BLaER1 treated with 17β-estradiol and CSF1 and Interleukin-3, amounts not matched to agents 10 nM and 100 nM (cell line): Measurements from ENCODE around the gene SPATA12.
A peak's percentile ranks its signal among the peaks of the same experiment; 100 is the strongest.
"Not testable (repeated sequence)": the region's sequence is repeated elsewhere in the genome, so short reads cannot be mapped to it uniquely, and the experiment has no call there.

Experiments used
- H3K27ac ChIP-seq, 11 experiments: shearing (Covaris generic); formaldehyde crosslinking; 2 replicates each; pipeline ENCODE4 v1.8.1; 2022
- H3K27me3 ChIP-seq, 11 experiments: shearing (Covaris generic); formaldehyde crosslinking; 2 replicates each; pipeline ENCODE4 v1.8.1; 2022
- H3K36me3 ChIP-seq, 11 experiments: shearing (Covaris generic); formaldehyde crosslinking; 2 replicates each; pipeline ENCODE4 v1.8.1; 2022
- H3K4me1 ChIP-seq, 10 experiments: shearing (Covaris generic); formaldehyde crosslinking; 2 replicates each; pipeline ENCODE4 v1.8.1; 2022
- H3K4me2 ChIP-seq, 11 experiments: shearing (Covaris generic); formaldehyde crosslinking; 2 replicates each; pipeline ENCODE4 v1.8.1; 2022
- H3K4me3 ChIP-seq, 10 experiments: shearing (Covaris generic); formaldehyde crosslinking; 2 replicates each; pipeline ENCODE4 v1.8.1; 2022
- H3K9ac ChIP-seq, 11 experiments: shearing (Covaris generic); formaldehyde crosslinking; 2 replicates each; pipeline ENCODE4 v1.8.1; 2022
- H3K9me3 ChIP-seq, 11 experiments: shearing (Covaris generic); formaldehyde crosslinking; replicated peaks in 1 of 11; 2 replicates each; pipeline ENCODE4 v1.8.1; 2022
- H4K20me1 ChIP-seq, 11 experiments: shearing (Covaris generic); formaldehyde crosslinking; 2 replicates each; pipeline ENCODE4 v1.8.1; 2022
- Cebpa-rat ChIP-seq, 11 experiments: shearing (Covaris generic); IDR thresholded peaks; 2 replicates each; pipeline ENCODE4 v1.8.1; 2022

The SPATA12 gene

DNA sequence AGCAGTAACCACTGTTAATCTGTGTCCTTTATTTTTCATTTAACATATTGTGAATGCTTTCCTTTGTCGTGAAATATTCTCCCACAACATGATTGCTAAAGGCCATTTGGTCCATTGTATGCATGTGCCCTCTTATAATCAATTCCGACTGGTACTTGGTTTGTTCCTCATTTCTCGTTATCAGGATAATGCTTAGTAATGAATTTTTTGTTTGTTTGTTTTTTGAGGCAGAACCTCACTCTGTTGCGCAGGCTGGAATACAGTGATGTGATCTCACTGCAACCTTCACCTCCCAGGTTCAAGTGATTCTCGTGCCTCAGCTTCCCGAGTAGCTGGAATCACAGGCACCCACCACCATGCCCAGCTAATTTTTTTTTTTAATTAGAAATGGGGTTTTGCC is 22.0 kb downstream of the SPATA12 start:
- Histone ChIP-seq H3K9me3 (no peaks in the 10 kb centered on the region), H3K9ac (no peak overlapping the region), H3K36me3 (no peaks in the 10 kb centered on the region), H3K4me3 (no peak overlapping the region), H4K20me1 (no peaks in the 10 kb centered on the region; a peak in 1 of 22 replicates), H3K4me2 (no peak overlapping the region), H3K27me3 (peaks cover 13 to 30% (median 22%) of the 10 kb centered on the region in 11 experiments), H3K4me1 (peaks cover 8 to 24% (median 16%) of the 10 kb centered on the region in 10 experiments), H3K27ac (no peak overlapping the region)
- TF ChIP-seq Cebpa-rat (IDR thresholded peaks at IDR 0.05): no peak

DNA sequence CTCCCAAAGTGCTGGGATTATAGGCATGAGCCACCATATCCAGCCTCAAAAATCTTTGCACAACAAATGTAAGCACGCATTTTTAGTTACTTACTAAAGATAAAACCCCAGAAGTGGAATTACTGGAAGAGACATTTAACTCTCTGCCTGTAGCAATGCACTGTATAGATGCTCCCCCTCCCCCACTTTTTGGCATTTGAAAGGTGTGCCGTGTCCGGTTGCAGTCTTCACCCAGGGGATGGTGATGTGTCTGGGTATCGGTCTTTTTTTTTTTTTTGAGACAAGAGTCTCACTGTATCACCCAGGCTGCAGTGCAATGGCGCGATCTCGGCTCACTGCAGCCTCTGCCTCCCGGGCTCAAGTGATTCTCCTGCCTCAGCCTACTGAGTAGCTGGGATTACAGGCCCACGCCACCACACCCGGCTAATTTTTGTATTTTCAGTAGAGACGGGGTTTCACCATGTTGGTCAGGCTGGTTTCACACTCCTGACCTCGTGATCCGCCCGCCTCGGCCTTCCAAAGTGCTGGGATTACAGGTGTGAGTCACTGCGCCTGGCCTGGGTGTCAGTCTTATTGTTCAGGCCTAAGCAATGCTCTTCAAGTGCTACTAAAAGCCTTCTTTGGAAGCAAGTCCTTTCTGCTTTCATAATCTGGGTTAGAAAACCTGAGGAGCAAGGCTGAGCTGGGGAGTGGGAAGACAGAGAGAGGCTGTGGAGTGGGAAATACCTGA is 23.0 kb downstream of the SPATA12 start:
- not testable (repeated sequence) for H3K9me3 ChIP-seq, H4K20me1 ChIP-seq, H3K9ac ChIP-seq, H3K27ac ChIP-seq, H3K36me3 ChIP-seq, H3K4me3 ChIP-seq, H3K4me2 ChIP-seq
- Histone ChIP-seq H3K4me1 (peaks cover 0 to 17% (median 8%) of the 10 kb centered on the region in 10 experiments; a peak in 15 of 20 replicates), H3K27me3 (peaks cover 12 to 22% (median 16%) of the 10 kb centered on the region in 11 experiments)

DNA sequence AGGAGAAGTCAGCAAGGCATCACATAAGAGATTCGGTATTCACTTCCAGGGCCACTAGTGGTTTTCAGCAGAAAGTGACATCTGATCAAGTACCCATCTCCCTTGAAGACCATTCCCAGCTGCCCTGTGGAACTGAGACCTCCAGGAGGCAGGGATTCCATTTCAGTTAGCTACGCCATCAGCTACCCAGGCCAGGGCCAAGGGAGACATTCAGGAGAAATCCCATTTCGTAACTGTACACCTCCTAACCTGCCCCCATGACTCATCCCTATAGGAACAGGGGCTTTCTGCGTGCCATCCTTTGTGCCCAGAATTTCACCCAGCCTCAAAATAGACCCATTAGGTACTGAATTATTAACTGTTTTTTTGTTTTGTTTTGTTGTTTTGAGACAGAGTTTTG is 24.7 kb downstream of the SPATA12 start:
- Histone ChIP-seq H3K27me3 (peaks cover 0 to 4% (median 0%) of the 10 kb centered on the region in 11 experiments; a peak in 8 of 22 replicates), H3K4me1 (peaks cover 0 to 7% (median 0%) of the 10 kb centered on the region in 10 experiments; a peak in 3 of 20 replicates), H3K9me3 (no peaks in the 10 kb centered on the region), H3K9ac (no peak overlapping the region), H3K36me3 (no peaks in the 10 kb centered on the region), H3K4me3 (no peak overlapping the region), H3K4me2 (no peak overlapping the region), H4K20me1 (no peaks in the 10 kb centered on the region; a peak in 1 of 22 replicates), H3K27ac (no peak overlapping the region)
- no peak for TF ChIP-seq Cebpa-rat (IDR thresholded peaks at IDR 0.05)

DNA sequence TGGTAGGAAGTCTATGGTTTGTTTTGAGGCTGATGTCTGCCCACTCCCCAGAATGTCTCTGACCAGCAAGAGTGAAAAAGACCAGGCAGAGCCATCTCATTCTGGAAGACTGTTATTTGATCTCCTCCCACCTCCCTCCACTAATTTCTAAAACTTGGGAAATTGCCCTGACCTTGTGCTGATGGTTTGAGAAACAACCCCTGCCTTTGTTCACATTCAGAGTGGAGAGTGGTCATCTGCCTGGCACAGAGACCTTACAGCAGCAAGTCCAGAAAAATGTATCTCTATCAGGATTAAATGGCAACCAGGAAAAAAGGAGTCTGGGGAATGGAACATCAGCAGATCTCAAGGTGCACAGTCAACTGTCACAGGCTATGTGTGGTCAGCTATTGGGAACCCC is 25.7 kb downstream of the SPATA12 start:
- Histone ChIP-seq H3K4me1 (peaks cover 0 to 7% (median 0%) of the 10 kb centered on the region in 10 experiments; a peak in 2 of 20 replicates), H3K4me2 (no peak overlapping the region), H3K27ac (no peak overlapping the region), H4K20me1 (no peaks in the 10 kb centered on the region), H3K9ac (no peak overlapping the region), H3K9me3 (no peaks in the 10 kb centered on the region), H3K4me3 (no peak overlapping the region), H3K27me3 (no peaks in the 10 kb centered on the region), H3K36me3 (no peaks in the 10 kb centered on the region)
- TF ChIP-seq Cebpa-rat (IDR thresholded peaks at IDR 0.05): no peak

DNA sequence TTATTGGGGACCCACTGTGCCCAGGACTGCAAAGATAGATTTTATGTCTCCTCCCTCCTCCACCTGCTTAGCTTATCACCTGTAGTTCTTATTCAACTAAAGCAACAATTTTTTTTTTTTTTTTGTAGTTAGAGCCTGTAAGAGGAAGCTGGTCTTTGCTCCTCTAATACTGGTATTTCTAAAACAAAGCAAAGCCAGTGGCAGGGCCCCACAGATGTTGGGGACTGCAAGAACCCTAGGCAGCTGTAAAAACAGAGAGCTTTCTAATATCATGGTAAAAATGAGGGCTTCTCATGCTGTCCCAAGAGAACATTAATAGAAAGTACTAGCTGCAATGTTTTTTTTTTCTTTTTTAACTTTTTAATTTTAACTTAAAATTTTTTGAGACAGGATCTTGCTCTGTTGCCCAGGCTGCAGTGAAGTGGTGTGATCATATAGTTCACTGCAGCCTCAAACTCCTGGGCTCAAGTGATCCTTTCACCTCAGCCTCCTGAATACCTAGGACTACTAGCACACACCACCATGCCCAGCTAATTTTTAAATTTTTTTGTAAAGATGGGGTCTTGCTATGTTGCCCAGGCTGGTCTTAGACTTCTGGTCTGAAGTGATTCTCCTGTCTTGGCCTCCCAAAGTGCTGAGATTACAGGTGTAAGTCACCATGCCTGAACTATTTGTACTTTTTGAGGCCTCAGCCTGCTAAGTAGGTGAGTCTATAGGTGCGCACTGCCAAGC is 27.1 kb downstream of the SPATA12 start:
- TF ChIP-seq Cebpa-rat (IDR thresholded peaks at IDR 0.05): no peak
- Histone ChIP-seq H3K36me3 (no peaks in the 10 kb centered on the region), H3K9me3 (no peaks in the 10 kb centered on the region), H3K4me1 (0 out of 20 replicates have a peak, but pooled peaks cover 0 to 2% (median 0%) of the 10 kb centered on the region in 10 experiments), H3K27ac (no peak overlapping the region), H3K27me3 (no peaks in the 10 kb centered on the region), H3K4me3 (no peak overlapping the region), H4K20me1 (no peaks in the 10 kb centered on the region), H3K9ac (no peak overlapping the region), H3K4me2 (no peak overlapping the region)

DNA sequence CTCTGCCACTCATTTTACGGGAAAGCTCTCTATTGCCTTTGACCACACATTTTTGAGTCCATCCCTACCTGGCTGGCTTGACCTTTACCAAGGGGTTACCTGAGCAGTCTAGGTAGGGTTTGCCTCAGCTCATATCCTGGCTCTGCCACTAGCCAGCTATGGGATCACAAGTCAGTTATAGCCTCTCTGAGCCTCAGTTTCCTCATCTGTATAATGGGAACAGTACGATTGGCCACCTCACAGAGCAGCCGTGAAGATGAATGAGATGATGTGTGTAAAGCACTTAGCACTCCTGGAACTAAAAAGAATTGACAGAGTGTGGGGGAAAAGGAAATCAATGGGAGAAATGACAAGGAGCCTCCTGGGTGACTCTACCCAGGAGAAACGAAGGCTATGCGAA is 28.0 kb downstream of the SPATA12 start:
- peaks cover 0 to 2% (median 0%) of the 10 kb centered on the region in 10 experiments; a peak in 4 of 20 replicates for H3K4me1 ChIP-seq
- H4K20me1 ChIP-seq: no peaks in the 10 kb centered on the region
- no peak for TF ChIP-seq Cebpa-rat (IDR thresholded peaks at IDR 0.05)
- no peak overlapping the region for H3K27ac ChIP-seq
- H3K9ac ChIP-seq: no peak overlapping the region
- no peaks in the 10 kb centered on the region for H3K36me3 ChIP-seq
- no peaks in the 10 kb centered on the region for H3K27me3 ChIP-seq
- H3K4me2 ChIP-seq: no peak overlapping the region
- H3K4me3 ChIP-seq: no peak overlapping the region
- no peaks in the 10 kb centered on the region for H3K9me3 ChIP-seq

DNA sequence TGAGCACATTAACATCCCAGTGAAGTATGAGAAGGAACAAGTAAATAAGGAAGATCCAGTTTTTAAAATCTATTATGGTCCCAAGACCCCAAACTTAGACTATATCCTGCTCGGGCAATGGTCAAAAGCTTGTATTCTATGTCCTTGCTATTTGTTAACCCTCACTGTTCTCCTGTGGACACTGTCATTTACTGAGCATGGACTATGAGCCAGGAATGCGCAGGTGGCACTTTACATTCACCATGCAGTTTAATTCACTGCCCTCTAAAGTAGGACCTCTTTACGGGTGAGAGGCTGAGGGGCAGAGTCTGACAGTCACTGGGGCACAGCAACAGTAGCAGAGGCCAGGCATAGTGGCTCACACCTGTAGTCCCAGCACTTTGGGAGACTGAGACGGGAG is 28.6 kb downstream of the SPATA12 start:
- TF ChIP-seq Cebpa-rat (IDR thresholded peaks at IDR 0.05): no peak
- Histone ChIP-seq H3K27me3 (no peaks in the 10 kb centered on the region), H3K9ac (no peak overlapping the region), H3K36me3 (no peaks in the 10 kb centered on the region), H4K20me1 (no peaks in the 10 kb centered on the region), H3K4me2 (no peak overlapping the region), H3K27ac (no peak overlapping the region), H3K4me1 (peaks cover 0 to 8% (median 0%) of the 10 kb centered on the region in 10 experiments; a peak in 6 of 20 replicates), H3K9me3 (no peaks in the 10 kb centered on the region), H3K4me3 (no peak overlapping the region)

DNA sequence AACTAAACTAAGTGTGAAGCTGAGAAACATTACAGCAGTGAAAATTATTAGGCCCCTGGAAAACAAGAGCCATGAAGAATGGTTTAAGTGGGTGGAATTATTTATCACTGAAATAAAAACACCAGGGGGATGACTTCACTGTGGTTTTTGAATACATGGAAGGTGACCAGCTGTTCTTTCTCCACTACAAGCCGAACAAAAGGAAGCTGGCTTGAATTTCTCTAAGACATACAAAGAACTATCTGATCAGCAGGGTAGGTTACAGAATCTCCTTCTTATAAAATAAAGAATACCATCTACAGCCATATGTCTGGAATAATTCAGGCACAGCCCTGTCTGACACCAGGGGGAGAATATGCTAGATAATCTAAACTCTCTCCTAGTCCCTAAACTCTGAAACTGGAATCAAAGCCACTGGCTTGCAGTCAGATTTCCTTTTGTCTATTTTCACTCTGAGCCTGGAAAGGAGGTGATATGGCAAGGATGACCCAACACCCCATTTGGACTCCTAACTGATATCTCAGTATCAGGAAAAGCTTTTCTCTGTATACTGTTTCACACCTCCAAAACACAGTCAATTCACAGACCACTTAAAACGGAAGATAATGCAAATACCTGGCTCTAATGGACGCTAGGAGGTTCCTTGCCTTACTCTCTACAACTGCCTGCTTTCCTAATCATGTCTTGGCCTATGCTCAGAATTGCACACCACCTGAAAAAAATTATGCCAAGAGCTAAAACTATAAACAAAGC is 31.2 kb downstream of the SPATA12 start:
- H3K9ac ChIP-seq: no peak overlapping the region
- no peak for TF ChIP-seq Cebpa-rat (IDR thresholded peaks at IDR 0.05)
- peaks cover 0 to 14% (median 0%) of the 10 kb centered on the region in 10 experiments; a peak in 6 of 20 replicates for H3K4me1 ChIP-seq
- no peak overlapping the region for H3K27ac ChIP-seq
- no peak overlapping the region for H3K4me2 ChIP-seq
- H3K27me3 ChIP-seq: no peaks in the 10 kb centered on the region
- no peaks in the 10 kb centered on the region for H4K20me1 ChIP-seq
- no peak overlapping the region for H3K4me3 ChIP-seq
- H3K36me3 ChIP-seq: no peaks in the 10 kb centered on the region
- no peaks in the 10 kb centered on the region for H3K9me3 ChIP-seq

DNA sequence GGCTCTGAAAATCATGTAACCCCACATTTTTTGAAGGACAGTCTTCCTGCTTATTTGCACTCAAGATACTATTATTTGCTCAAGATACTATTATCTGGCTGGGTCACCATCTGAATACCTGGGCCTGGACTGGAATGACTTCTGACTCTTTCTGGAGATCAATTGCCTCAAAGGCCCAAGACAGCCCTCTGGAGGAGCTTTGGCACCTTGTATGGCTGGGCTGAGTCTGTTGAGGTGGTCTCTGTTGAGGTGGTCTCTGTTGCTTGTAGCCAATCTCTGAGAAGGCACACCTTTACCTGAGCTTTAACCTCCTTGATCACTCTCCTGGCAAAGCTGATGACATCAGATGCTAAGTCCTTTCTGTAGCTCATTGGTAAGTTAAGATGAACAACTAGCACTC is 33.0 kb downstream of the SPATA12 start:
- H3K4me2 ChIP-seq: peak overlapping the region in 3 of 11 experiments; percentile 47 to 66 (median 58); a peak in 5 of 22 replicates
- no peaks in the 10 kb centered on the region for H3K27me3 ChIP-seq
- no peak overlapping the region for H3K27ac ChIP-seq
- no peaks in the 10 kb centered on the region for H4K20me1 ChIP-seq
- no peak overlapping the region for H3K9ac ChIP-seq
- no peak for TF ChIP-seq Cebpa-rat (IDR thresholded peaks at IDR 0.05)
- peaks cover 0 to 14% (median 0%) of the 10 kb centered on the region in 10 experiments; a peak in 6 of 20 replicates for H3K4me1 ChIP-seq
- H3K36me3 ChIP-seq: no peaks in the 10 kb centered on the region
- no peaks in the 10 kb centered on the region for H3K9me3 ChIP-seq
- H3K4me3 ChIP-seq: no peak overlapping the region
